HG03039 (cell line): Measurements from ENCODE around the gene JHY.
"Not testable (repeated sequence)": the region's sequence is repeated elsewhere in the genome, so short reads cannot be mapped to it uniquely, and the experiment has no call there.

Source experiments
- ATAC-seq: cut with Tn5 transposase; IDR thresholded peaks from one replicate; pipeline ENCODE4 v1.9.1; 2021; ENCODE audit warnings: mild to moderate bottlenecking, moderate library complexity; ENCODE audit not compliant: unreplicated experiment

JHY gene

GRCh38 chr11:122882189-122882856 is at the start of gene JHY:
Gene JHY (plus strand): TSS chr11:122882759. CDS start chr11:122885850, 3,091 bp downstream.
- ATAC-seq, result no peak

DNA sequence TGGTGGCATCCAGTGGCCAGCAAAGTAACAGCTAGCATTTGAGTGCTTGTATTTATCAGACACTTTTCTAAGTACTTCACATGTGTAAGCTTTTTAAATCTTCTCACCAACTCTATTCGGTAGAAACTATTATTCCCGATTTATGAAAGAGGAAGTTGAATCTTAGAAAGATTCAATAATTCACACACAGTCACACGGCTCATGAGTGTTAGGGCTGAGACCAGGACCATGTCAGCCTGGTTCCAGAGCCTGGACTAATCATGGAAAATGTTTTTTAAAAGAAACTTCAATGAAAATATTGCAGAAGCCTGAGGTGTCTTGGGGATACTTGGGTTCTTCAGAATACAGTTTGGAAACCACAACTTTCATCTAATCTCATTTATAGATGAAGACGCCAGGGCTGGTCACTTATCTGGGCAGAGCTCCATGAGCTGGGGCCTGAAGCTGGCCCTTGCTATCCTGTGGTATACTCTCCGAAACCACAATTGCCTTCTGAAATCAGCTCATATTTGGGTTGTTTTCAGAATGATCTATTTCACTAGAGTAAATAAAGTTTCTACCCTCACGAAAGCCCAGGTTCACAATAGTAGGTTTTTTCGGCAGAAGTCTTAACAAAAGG is 48.6 kb upstream of the JHY start:
- ATAC-seq, result no peak

DNA sequence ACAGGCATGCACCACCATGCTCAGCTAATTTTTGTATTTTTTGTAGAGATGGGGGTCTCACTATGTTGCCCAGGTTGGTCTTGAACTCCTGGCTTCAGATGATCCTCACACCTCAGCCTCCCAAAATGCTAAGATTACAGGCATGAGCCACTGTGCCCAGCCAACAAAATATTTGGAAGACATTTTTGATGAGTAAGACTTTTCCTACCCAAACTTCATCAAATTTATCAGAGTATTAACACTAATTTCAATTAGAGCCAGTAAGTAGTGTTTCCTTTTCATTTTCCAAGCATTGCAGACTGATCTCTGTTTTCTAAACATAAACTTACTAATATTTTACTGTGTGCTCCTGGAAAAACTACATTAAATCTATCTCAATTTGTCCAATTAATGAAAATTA is 45.6 kb upstream of the JHY start:
- no peak for ATAC-seq

DNA sequence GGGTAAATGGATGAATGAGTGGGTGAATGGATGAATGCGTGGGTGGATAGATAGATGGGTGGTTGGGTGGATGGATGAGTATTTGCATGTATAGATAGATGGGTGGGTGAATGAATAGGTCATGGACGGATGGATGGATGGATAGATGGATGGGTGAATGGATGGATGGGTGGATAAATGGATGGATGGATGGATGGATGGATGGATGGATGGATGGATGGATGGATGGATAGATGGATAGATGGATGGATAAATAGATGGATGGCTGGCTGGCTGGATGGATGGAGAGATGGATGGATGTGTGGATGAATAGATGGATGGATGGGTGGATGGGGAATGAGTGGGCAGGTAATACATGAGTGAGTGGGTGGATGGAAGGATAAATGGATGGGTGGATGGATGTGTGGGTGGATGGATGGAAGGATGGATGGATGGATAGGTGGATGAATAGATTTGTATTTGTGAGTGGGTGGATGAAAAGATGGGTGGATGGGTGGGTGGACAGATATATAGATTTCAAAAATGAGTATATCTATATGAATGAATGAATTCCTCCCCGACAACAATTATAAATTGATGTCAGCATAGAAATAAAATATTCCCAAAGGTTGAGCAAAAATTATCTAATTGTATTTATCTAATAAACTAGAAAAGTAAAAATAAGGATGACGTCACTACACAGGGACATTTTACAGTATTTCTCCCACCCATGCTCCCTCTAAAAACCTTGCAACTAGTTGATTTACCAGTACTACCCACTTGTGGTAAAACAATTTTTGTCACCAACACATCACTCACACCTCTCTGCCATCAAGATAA is 44.8 kb upstream of the JHY start:
- no peak for ATAC-seq

DNA sequence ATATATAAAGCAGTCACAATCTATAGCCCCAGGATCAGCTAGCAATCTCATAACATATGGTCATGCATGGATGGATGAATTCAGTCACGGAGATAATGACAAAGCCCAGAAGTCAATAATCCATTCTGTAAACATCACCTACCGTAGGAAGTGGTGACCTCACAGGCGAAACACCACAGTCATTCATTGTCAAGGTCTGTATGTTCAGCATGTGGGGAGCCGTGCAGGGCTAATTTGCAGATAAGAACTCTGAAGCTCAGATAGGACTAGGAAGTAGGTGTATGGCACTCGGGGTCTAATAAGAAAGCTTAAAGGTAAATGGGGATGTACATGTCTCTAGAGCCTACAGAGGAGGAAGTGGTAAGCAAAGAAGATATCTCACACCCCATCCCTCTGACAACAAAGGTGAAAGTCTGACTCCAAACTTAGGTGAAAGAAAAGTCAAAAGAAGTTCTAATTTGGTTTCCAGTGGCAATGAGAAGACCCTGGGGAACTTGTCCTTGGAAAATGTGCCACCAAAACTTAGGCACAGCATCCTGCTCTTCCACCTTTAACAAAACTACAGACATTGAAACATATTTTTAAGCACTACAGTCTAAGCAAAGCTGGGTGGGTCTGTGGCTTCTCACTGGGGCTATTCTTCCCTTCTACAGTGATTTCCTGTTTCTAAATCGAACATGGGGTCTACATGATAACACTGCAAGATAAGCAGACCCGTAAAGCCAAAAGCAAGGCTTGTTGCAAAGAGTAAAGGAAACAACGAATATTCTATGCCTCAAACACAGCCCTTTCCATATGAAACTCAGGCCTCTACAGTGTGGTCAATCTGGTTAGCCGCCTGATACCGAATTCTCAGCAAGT is 39.0 kb upstream of the JHY start:
- no peak for ATAC-seq

DNA sequence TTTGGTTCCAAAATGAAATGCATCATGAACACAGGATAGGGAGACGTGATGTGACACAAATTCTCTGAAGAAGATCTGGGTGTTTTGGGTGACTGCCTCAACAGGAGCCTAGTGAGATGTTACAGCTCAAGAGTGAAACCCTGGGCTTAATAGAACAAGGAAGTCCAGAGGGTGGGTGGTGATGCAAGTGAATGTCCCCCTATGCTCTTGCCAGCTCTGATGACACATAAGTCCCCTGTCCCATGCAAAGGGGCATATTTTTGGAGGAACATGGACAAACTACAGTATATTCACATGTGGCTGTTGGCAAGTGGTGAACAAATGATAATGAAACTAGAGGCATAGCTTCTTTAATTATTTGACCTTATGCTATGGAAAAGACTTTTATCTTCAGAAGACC is 35.1 kb upstream of the JHY start:
- no peak for ATAC-seq

GRCh38 chr11:122848186-122848585 is 34.4 kb upstream of the JHY start:
- ATAC-seq, result no peak

GRCh38 chr11:122850076-122850631 is 32.4 kb upstream of the JHY start:
- ATAC-seq, result no peak

GRCh38 chr11:122851366-122851966 is 31.1 kb upstream of the JHY start:
- ATAC-seq, result no peak

GRCh38 chr11:122852074-122852795 is 30.3 kb upstream of the JHY start:
- ATAC-seq, result no peak

DNA sequence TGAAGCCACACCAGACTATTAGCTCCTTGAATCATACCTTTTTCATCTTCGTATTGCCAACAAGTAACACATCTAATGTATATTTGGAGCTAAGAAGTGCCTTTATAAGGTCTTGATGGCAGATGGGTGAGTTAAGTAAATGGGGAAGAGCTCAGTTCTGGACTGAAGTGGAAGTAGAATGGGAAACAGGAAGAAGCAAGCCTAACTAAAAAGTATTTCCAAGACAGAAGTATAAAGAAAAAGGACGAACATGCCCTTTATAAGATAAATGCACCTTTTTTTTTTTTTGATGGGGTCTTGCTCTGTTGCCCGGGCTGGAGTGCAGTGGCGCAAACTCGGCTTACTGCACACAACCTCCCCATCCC is 29.8 kb upstream of the JHY start:
- ATAC-seq, result no peak

GRCh38 chr11:122853261-122853660 is 29.3 kb upstream of the JHY start:
- ATAC-seq, result no peak

GRCh38 chr11:122853971-122854446 is 28.6 kb upstream of the JHY start:
- ATAC-seq, result no peak

DNA sequence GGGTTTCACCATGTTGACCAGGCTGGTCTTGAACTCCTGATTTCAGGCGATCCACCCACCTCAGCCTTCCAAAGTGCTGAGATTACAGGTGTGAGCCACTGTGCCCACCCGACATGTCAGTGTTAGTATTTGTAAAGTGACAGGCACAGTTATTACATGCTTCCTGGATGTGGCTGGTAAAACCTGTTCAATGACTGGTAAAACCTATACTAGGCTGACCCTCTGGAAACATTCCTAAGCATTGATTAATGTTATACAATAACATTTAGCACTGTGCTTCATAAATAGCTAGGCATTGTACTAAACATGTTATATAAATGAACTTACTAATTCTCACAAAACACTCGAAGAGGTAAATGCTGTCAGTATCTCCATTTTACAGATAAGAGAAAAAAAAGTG is 20.9 kb upstream of the JHY start:
- no peak for ATAC-seq

- no peak for ATAC-seq
These were observed 20.5 kb upstream of the JHY start for GRCh38 chr11:122862091-122862490.

- ATAC-seq, result not testable (repeated sequence)
These were observed 19.4 kb upstream of the JHY start for GRCh38 chr11:122863154-122863553.

- ATAC-seq, result no peak
These were observed 18.7 kb upstream of the JHY start for GRCh38 chr11:122863704-122864326.

GRCh38 chr11:122864386-122865115 is 18.0 kb upstream of the JHY start:
- no peak for ATAC-seq
